NCI-H1048 (cell line): ENCODE results near the gene AVPR1B.
"Not testable (repeated sequence)": the region's sequence is repeated elsewhere in the genome, so short reads cannot be mapped to it uniquely, and the experiment has no call there.

Experiments
- DNase-seq: peaks from one replicate; lab custom pipeline; 2025; lab: John Stamatoyannopoulos, UW

Gene AVPR1B

GRCh38 chr1:206082831-206083695 is 34.1 kb downstream of the AVPR1B start:
- no peak for DNase-seq

- DNase-seq, result no peak
These were observed 35.3 kb downstream of the AVPR1B start for GRCh38 chr1:206081856-206082255.

- DNase-seq, result no peak
These were observed 37.0 kb downstream of the AVPR1B start for GRCh38 chr1:206080026-206080820.

GRCh38 chr1:206079135-206079534 is 38.1 kb downstream of the AVPR1B start:
- DNase-seq, result no peak

- no peak for DNase-seq
These were observed 41.1 kb downstream of the AVPR1B start for GRCh38 chr1:206075786-206076755.

- DNase-seq, result no peak
These were observed 42.3 kb downstream of the AVPR1B start for GRCh38 chr1:206074839-206075238.

GRCh38 chr1:206070627-206071304 is 46.4 kb downstream of the AVPR1B start:
- DNase-seq, result no peak

GRCh38 chr1:206068314-206068713 is 48.9 kb downstream of the AVPR1B start:
- no peak for DNase-seq

GRCh38 chr1:206067486-206068227 is 49.5 kb downstream of the AVPR1B start:
- no peak for DNase-seq

- no peak for DNase-seq
These were observed 50.6 kb downstream of the AVPR1B start for GRCh38 chr1:206066479-206067171.

- no peak for DNase-seq
These were observed 51.5 kb downstream of the AVPR1B start for GRCh38 chr1:206065547-206066145.

GRCh38 chr1:206064501-206064900 is 52.7 kb downstream of the AVPR1B start:
- not testable (repeated sequence) for DNase-seq

GRCh38 chr1:206064001-206064400 is 53.2 kb downstream of the AVPR1B start:
- DNase-seq, result not testable (repeated sequence)

- DNase-seq, result no peak
These were observed 54.7 kb downstream of the AVPR1B start for GRCh38 chr1:206062464-206062863.

- DNase-seq, result no peak
These were observed 56.3 kb downstream of the AVPR1B start for GRCh38 chr1:206060844-206061243.
